IPS-18c (cell line): ENCODE results near the gene TLK1.

Experiments used
- H3K4me3 ChIP-seq: 2 replicates; pipeline ENCODE4 v1.7.0; 2013; ENCODE audit warnings: low read depth, mild to moderate bottlenecking, low read length, moderate library complexity; ENCODE audit not compliant: insufficient read depth
- H3K9me3 ChIP-seq: one replicate; pipeline ENCODE4 v1.6.1; 2013; ENCODE audit warnings: mild to moderate bottlenecking, low read length, moderate library complexity; ENCODE audit not compliant: control insufficient read depth, insufficient read depth

TLK1 gene

GRCh38 chr2:170969030-170969429, 191.7 kb downstream of the TLK1 start:
- Histone ChIP-seq H3K9me3 (no peaks in the 10 kb centered on the region), H3K4me3 (no peak overlapping the region)

GRCh38 chr2:170968205-170969003, 192.3 kb downstream of the TLK1 start:
- H3K9me3 ChIP-seq, result no peaks in the 10 kb centered on the region
- no peak overlapping the region for H3K4me3 ChIP-seq

DNA sequence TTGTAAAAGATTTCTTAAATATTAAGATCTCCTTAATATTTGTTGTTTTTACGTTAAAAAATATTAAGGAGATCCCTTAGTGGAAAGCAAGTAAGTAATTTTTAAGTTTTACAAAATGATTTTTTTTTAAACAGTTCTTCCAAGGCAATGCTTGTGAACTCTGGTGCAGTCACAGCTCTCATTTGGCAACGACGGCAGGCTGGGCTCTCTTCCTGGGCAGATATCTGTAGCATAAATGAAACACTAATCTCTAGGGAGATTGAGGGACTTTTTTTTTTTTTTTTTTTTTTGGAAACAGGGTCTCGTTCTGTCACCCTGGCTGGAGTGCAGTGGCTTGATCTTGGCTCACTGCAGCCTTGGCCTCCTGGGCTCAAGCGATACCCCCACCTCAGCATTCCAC, 193.1 kb downstream of the TLK1 start:
- H3K9me3 ChIP-seq, result no peaks in the 10 kb centered on the region
- H3K4me3 ChIP-seq, result no peak overlapping the region

GRCh38 chr2:170966648-170967396, 193.9 kb downstream of the TLK1 start:
- H3K9me3 ChIP-seq, result no peaks in the 10 kb centered on the region
- no peak overlapping the region for H3K4me3 ChIP-seq

DNA sequence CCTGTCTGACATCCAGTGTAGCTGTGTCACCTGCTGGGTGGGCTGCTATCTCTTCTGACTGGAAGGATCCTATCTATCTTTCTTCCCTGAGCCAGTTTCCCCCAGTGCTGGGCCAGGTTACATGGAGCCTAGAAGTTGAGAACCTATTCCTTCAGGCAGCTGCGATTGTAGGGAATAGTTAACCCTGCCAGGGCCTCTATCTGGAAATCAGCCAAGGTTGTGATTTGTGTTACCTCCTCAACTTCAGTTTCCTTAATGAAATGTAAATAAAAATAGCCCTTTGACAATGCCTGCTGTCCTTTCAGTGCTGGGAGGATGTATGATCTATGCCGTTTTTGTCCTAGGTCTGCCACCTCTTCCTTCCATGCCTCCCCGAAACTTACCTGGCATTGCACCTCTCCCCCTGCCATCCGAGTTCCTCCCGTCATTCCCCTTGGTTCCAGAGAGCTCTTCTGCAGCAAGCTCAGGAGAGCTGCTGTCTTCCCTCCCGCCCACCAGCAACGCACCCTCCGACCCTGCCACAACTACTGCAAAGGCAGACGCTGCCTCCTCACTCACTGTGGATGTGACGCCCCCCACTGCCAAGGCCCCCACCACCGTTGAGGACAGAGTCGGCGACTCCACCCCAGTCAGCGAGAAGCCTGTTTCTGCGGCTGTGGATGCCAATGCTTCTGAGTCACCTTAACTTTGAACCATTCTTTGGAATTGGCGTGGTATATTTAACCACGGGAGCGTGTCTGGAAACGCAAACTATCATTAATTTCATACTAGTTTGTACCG, 195.1 kb downstream of the TLK1 start:
- Histone ChIP-seq H3K4me3 (no peak overlapping the region), H3K9me3 (no peaks in the 10 kb centered on the region)

- H3K9me3 ChIP-seq, result no peaks in the 10 kb centered on the region
- no peak overlapping the region for H3K4me3 ChIP-seq
Measured at GRCh38 chr2:170963386-170963785, 197.3 kb downstream of the TLK1 start.

GRCh38 chr2:170953941-170954340, 206.8 kb downstream of the TLK1 start:
- H3K4me3 ChIP-seq, result no peak overlapping the region
- no peaks in the 10 kb centered on the region for H3K9me3 ChIP-seq

DNA sequence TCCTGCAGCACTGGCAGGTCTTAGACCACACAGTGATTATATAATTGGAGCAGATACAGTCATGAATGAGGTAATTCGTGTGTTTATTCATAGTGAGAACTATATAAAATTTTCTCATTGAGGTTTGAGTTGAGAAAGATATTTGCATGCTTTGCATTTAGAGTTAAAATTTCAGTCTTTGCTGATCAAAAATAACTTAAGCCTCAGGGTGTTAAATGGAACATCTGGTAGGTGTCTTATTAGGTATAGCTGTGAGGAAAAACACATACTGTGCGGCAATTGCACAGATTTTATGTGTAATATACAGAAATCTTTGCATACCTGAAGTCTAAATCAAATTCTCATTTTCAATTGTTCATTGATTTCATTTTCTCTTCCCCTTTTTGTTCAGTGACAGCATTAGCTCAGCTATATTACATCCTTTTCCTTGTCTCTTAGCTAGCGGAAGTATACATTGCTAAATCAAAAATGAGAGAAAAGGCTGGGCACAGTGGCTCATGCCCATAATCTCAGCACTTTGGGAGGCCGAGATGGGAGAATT, 210.4 kb downstream of the TLK1 start:
- Histone ChIP-seq H3K4me3 (no peak overlapping the region), H3K9me3 (no peaks in the 10 kb centered on the region)

DNA sequence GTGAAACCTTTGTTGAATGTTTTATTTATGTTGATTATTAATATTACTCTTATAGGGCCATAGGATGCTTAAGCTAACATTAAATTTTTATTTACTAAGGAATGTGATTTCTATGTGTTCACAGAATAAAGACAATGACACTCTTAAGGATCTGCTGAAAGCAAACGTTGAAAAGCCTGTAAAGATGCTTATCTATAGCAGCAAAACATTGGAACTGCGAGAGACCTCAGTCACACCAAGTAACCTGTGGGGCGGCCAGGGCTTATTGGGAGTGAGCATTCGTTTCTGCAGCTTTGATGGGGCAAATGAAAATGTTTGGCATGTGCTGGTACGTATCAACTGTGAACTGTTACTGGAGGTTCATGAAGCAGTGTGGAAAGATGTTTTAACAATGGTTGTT, 211.3 kb downstream of the TLK1 start:
- Histone ChIP-seq H3K4me3 (no peak overlapping the region), H3K9me3 (no peaks in the 10 kb centered on the region)

GRCh38 chr2:170944545-170944944, 216.1 kb downstream of the TLK1 start:
- H3K4me3 ChIP-seq, result no peak overlapping the region
- H3K9me3 ChIP-seq, result no peaks in the 10 kb centered on the region

- no peak overlapping the region for H3K4me3 ChIP-seq
- no peaks in the 10 kb centered on the region for H3K9me3 ChIP-seq
Measured at GRCh38 chr2:170943596-170943995, 217.1 kb downstream of the TLK1 start.

DNA sequence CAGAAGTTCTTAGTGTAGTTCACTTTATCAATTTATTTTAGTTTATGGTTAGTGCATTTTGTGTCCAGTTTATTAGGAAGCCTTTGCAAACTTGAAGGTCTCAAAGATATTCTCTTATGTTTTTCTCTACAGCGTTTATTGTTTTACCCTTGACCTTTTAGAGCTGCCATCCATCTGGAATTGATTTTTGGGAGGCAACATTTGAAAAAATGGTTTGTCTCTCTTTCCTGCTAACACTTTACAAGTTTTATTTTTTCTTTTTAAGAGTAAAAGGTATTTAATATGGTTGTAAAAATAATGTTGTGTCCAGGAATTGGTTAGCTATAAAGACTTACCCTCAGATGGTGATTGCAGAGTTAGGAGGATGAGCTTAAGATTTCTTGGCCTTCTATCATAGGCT, 217.7 kb downstream of the TLK1 start:
- Histone ChIP-seq H3K9me3 (no peaks in the 10 kb centered on the region), H3K4me3 (no peak overlapping the region)

- no peaks in the 10 kb centered on the region for H3K9me3 ChIP-seq
- no peak overlapping the region for H3K4me3 ChIP-seq
Measured at GRCh38 chr2:170942615-170943014, 218.1 kb downstream of the TLK1 start.
